Activated CD4-positive, alpha-beta T cell treated with anti-CD3 and anti-CD28 coated beads for 36 hours (primary cell): Measurements from ENCODE around the gene TAOK3. TPM values are rescaled to one million over a fixed set of nuclear protein-coding genes. Genes with fewer than 3 reads are reported as not detected.

ENCODE experiments used
- ATAC-seq: fragments of 200-7000 bp; cut with Tn5 transposase; one replicate; pipeline ENCODE4 v1.10.0; 2021; ENCODE audit warnings: mild to moderate bottlenecking, moderate library complexity
- CTCF ChIA-PET: fragments of 350-600 bp; sonication (Branson Sonifier 250); formaldehyde crosslinking; loops from one replicate; lab custom pipeline; 2021; ENCODE audit warnings: antibody characterized with exemption; lab: Charles Lee
- POLR2A ChIA-PET: fragments of 350-600 bp; sonication (Branson Sonifier 250); formaldehyde crosslinking; loops from one replicate; lab custom pipeline; 2021; ENCODE audit warnings: antibody characterized with exemption, inconsistent platforms; lab: Charles Lee
- DNase-seq: peaks from one replicate; pipeline ENCODE4 v3.0.0-alpha.2; 2020
- H3K27ac Mint-ChIP-seq: one replicate; pipeline ENCODE4 v1.8.0; 2021; ENCODE audit warnings: mixed read lengths
- H3K27me3 Mint-ChIP-seq: one replicate; pipeline ENCODE4 v1.8.0; 2021; ENCODE audit warnings: mixed read lengths
- H3K36me3 Mint-ChIP-seq: one replicate; pipeline ENCODE4 v1.8.0; 2021; ENCODE audit warnings: low read depth, mixed read lengths
- H3K4me1 Mint-ChIP-seq: one replicate; pipeline ENCODE4 v1.8.0; 2021; ENCODE audit warnings: mixed read lengths
- H3K4me3 Mint-ChIP-seq: one replicate; pipeline ENCODE4 v1.8.0; 2021; ENCODE audit warnings: mild to moderate bottlenecking, moderate library complexity, mixed read lengths
- H3K9me3 Mint-ChIP-seq: one replicate; pipeline ENCODE4 v1.8.0; 2021; ENCODE audit warnings: low read depth, mixed read lengths
- intact Hi-C, 2 experiments: fragments of 100-400 bp; cut with DNase I in 1 of 2; cut with micrococcal nuclease in 1 of 2; formaldehyde crosslinking; loops; one replicate each; pipeline versions ENCODE4 v1.14.2 to v1.15.1; 2022 to 2024; cut with DNase I, micrococcal nuclease
- total RNA-seq, 2 experiments: library from RNA; stranded (reverse); gene quantifications; one replicate each; pipeline ENCODE4 v1.2.3, GENCODE V29; 2021

The TAOK3 gene
- total RNA-seq, 2 experiments from 2014 or later: 49.4 to 51.1 TPM

GRCh38 chr12:118120579-118121363, 251.9 kb downstream of the TAOK3 start:
- peaks cover 8% of the 10 kb centered on the region for H3K4me1 Mint-ChIP-seq
- ATAC-seq: peak; percentile 75
- intact Hi-C loops: loop anchor here (1.0 to 5.0 kb wide), 5 partner anchors 15 to 256 kb away; partner anchors contain the start of gene SUDS3 (in 2 of the 2)
- peak; percentile 82 for DNase-seq
- H3K27me3 Mint-ChIP-seq: no peaks in the 10 kb centered on the region
- no peaks in the 10 kb centered on the region for H3K9me3 Mint-ChIP-seq
- CTCF ChIA-PET: interaction anchor here (0.6 to 1.9 kb wide), 17 partner anchors 11 to 332 kb away, joined by 3 to 18 read pairs (median 4); partner anchors contain the start of genes PEBP1 and SUDS3
- H3K27ac Mint-ChIP-seq: peak overlapping the region; percentile 77
- POLR2A ChIA-PET: interaction anchor here (0.6 kb wide), 1 partner anchor 1894 kb away, joined by 3 read pairs; no protein-coding TSS in a partner anchor
- H3K4me3 Mint-ChIP-seq: no peak overlapping the region
- no peaks in the 10 kb centered on the region for H3K36me3 Mint-ChIP-seq

- Mint-ChIP-seq H3K9me3 (no peaks in the 10 kb centered on the region), H3K36me3 (no peaks in the 10 kb centered on the region)
Observed at GRCh38 chr12:118119449-118119879, 253.2 kb downstream of the TAOK3 start.

DNA sequence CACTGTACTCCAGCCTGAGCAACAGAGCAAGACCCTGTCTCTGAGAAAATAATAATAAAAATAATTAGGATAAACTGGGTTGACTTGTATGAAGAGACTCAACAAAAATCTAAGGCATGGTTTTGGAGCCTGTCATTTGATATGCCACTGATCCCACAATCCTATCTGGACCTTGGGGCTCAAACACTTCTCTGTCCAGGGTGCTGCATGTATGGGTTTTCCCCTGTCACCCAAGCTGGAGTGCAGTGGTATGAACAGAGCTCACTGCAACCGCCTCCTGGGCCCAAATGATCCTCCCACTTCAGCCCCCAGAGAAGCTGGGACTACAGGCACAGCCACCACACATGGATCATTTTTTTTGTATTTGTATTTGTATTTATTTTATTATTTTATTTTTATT, 263.6 kb downstream of the TAOK3 start:
- Mint-ChIP-seq H3K4me1 (peaks cover 3% of the 10 kb centered on the region), H3K4me3 (no peak overlapping the region)
- CTCF ChIA-PET: no interaction called here

More at GRCh38 chr12:118119449-118119879, 253.2 kb downstream of the TAOK3 start:
- no peak for ATAC-seq
- ChIA-PET POLR2A (no interaction called here), CTCF (interaction anchor here (0.9 to 1.2 kb wide), 2 partner anchors 65 to 110 kb away, joined by 3 read pairs; no protein-coding TSS in a partner anchor)
- no peak for DNase-seq
- H3K27ac Mint-ChIP-seq: no peak overlapping the region
- intact Hi-C loops: no loop called here
- H3K27me3 Mint-ChIP-seq: no peaks in the 10 kb centered on the region
- no peak overlapping the region for H3K4me3 Mint-ChIP-seq
- H3K4me1 Mint-ChIP-seq: peaks cover 8% of the 10 kb centered on the region

DNA sequence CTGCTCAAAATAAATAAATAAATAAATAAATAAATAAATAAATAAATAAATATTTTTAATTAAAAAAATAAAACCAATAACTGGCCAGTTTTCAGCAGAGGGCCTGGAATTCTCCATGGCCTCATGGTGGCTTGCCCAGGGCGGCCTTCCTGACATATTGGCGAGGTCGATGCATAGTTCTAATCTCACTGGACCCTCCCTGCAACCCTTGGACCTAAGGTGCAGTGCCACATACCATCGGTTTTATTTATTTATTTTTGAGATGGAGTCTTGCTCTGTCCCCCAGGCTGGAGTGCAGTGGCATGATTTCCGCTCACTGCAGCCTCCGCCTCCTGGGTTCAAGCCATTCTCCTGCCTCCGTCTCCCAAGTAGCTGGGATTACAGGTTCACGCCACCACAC, 265.0 kb downstream of the TAOK3 start:
- intact Hi-C loops: loop anchor here in 1 of 2 experiments (10.0 kb wide), 1 partner anchor 233 kb away; no protein-coding TSS in a partner anchor
- DNase-seq (no peak), ATAC-seq (no peak)
- Mint-ChIP-seq H3K9me3 (no peaks in the 10 kb centered on the region), H3K27ac (no peak overlapping the region), H3K4me1 (peaks cover 6% of the 10 kb centered on the region), H3K27me3 (peaks cover 8% of the 10 kb centered on the region), H3K4me3 (no peak overlapping the region), H3K36me3 (no peaks in the 10 kb centered on the region)
- CTCF ChIA-PET: interaction anchor here (0.8 kb wide), 1 partner anchor 235 kb away, joined by 4 read pairs; no protein-coding TSS in a partner anchor
- POLR2A ChIA-PET: no interaction called here

More for the DNA sequence above, 263.6 kb downstream of the TAOK3 start:
- peaks cover 3% of the 10 kb centered on the region for H3K27me3 Mint-ChIP-seq
- no peak for DNase-seq
- H3K36me3 Mint-ChIP-seq: no peaks in the 10 kb centered on the region
- POLR2A ChIA-PET: no interaction called here
- ATAC-seq: no peak
- intact Hi-C loops: loop anchor here in 1 of 2 experiments (10.0 kb wide), 1 partner anchor 234 kb away; no protein-coding TSS in a partner anchor
- no peaks in the 10 kb centered on the region for H3K9me3 Mint-ChIP-seq
- no peak overlapping the region for H3K27ac Mint-ChIP-seq

- peaks cover 6% of the 10 kb centered on the region for H3K4me1 Mint-ChIP-seq
- no peak overlapping the region for H3K27ac Mint-ChIP-seq
- peaks cover 13% of the 10 kb centered on the region for H3K27me3 Mint-ChIP-seq
- ChIA-PET POLR2A (no interaction called here), CTCF (no interaction called here)
- H3K9me3 Mint-ChIP-seq: no peaks in the 10 kb centered on the region
- intact Hi-C loops: loop anchor here in 1 of 2 experiments (10.0 kb wide), 1 partner anchor 232 kb away; no protein-coding TSS in a partner anchor
- DNase-seq: no peak
- no peaks in the 10 kb centered on the region for H3K36me3 Mint-ChIP-seq
- ATAC-seq: no peak
- no peak overlapping the region for H3K4me3 Mint-ChIP-seq
Observed at GRCh38 chr12:118107011-118107410, 265.7 kb downstream of the TAOK3 start.

DNA sequence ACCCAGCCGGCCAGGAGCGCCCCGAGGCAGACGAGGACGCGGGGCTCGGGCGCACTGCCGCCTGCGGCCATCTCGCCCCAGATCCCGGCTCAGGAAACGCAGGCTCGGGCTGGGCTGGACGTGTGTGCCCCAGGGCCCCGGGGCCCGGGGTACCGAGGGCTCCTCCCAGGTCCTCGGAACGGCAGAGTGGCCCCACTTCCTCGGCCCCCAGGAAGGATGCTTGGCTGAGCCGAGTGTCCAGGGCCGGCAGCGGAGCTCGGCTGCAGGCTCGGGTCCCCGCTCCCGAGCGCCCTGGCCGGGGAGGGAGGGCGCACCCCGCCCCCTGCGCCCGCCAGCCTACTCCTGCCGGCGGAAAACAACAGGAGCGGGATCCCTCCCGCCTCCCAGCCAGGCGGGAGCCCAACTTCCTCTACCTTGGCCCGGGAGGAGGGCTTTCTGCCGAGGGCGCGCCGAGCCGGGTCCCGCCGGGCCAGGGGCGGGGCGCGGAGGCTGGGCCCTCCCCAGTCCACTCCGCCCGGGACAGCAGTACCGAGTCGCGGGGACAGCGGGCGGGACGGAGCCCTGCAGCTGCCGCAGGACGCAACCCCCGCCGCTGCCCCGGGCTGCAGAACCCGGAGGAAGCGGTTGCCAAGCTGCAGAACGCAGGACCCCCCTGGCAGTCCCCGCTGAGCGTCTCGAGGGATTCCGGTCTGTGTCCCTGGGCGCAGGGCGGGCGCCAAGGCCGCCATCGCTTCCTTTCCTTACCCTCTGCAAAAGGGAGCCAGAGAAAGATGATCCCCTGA, 268.9 kb downstream of the TAOK3 start, which contains the start of gene VSIG10:
Gene VSIG10, minus strand, starts transcription at position 411 of the 782 bp plus-strand sequence. Its CDS starts 340 bp downstream, at position 71.
- ATAC-seq: peak; percentile 61
- peak; percentile 35 for DNase-seq
- Mint-ChIP-seq H3K27me3 (peaks cover 19% of the 10 kb centered on the region), H3K27ac (no peak within 1 kb of the TSS), H3K4me1 (peaks cover 6% of the 10 kb centered on the region), H3K4me3 (peak within 1 kb of the TSS; percentile 71), H3K9me3 (no peaks in the 10 kb centered on the region), H3K36me3 (no peaks in the 10 kb centered on the region)
- CTCF ChIA-PET: interaction anchor here (0.9 kb wide), 1 partner anchor 32 kb away, joined by 4 read pairs; the partner anchor contains the start of gene PEBP1
- intact Hi-C loops: loop anchor here in 1 of 2 experiments (10.0 kb wide), 1 partner anchor 229 kb away; no protein-coding TSS in a partner anchor
- POLR2A ChIA-PET: interaction anchor here (0.6 kb wide), 1 partner anchor 69 kb away, joined by 3 read pairs; no protein-coding TSS in a partner anchor

DNA sequence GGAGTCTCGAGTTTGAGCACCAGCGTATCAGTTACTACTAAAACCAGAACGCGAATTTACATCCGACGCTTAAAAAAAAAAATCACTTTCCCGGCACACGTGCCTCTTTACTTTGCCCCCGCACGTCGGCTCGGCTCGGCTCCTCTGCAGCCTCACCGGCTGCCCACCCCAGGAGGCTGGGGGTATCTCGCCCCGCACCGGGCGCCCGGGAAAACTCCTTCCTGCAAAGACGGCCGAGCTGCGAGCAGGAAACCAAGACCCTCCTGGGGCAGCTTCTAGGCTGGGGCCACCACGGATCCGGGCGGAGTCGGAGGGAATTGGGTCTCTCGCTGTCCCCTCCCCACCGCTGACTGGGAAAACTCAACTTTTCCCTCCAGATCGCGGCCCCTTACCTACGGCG, 269.5 kb downstream of the TAOK3 start:
- H3K9me3 Mint-ChIP-seq: no peaks in the 10 kb centered on the region
- intact Hi-C loops: loop anchor here in 1 of 2 experiments (10.0 kb wide), 1 partner anchor 228 kb away; no protein-coding TSS in a partner anchor
- ATAC-seq: peak; percentile 20
- H3K27ac Mint-ChIP-seq: no peak overlapping the region
- ChIA-PET POLR2A (no interaction called here), CTCF (no interaction called here)
- H3K4me1 Mint-ChIP-seq: peaks cover 6% of the 10 kb centered on the region
- peaks cover 19% of the 10 kb centered on the region for H3K27me3 Mint-ChIP-seq
- no peaks in the 10 kb centered on the region for H3K36me3 Mint-ChIP-seq
- H3K4me3 Mint-ChIP-seq: peak overlapping the region; percentile 71
- DNase-seq: peak; percentile 29

GRCh38 chr12:118102609-118103008, 270.1 kb downstream of the TAOK3 start:
- ATAC-seq (no peak), DNase-seq (no peak)
- Mint-ChIP-seq H3K27ac (no peak overlapping the region), H3K9me3 (no peaks in the 10 kb centered on the region), H3K36me3 (no peaks in the 10 kb centered on the region), H3K27me3 (peaks cover 19% of the 10 kb centered on the region), H3K4me1 (peaks cover 6% of the 10 kb centered on the region), H3K4me3 (peak overlapping the region; percentile 71)
- ChIA-PET CTCF (interaction anchor here (0.6 to 1.0 kb wide), 3 partner anchors 25 to 1401 kb away, joined by 3 to 4 read pairs (median 3); partner anchors contain the start of gene PEBP1), POLR2A (no interaction called here)
- intact Hi-C loops: loop anchor here in 1 of 2 experiments (10.0 kb wide), 1 partner anchor 228 kb away; no protein-coding TSS in a partner anchor

DNA sequence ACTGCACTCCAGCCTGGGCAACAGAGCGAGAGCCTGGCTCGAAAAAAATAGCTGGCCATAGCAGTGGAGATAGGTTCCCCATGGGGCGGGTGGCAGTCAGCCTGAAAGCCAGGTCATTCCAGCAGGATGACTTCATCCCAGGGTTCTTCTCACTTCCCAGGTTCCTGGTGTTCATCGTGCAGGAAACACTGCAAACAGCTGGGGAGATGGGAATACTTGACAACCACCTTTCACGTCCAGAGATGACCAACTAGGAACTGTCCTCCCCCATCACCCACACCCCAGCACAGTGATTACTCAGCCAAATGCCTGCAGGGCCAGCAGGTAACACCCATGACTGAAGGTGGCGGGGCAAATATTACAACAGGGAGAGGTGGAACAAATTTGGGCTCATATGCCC, 270.6 kb downstream of the TAOK3 start:
- DNase-seq: no peak
- Mint-ChIP-seq H3K4me1 (peaks cover 6% of the 10 kb centered on the region), H3K27me3 (peaks cover 19% of the 10 kb centered on the region), H3K4me3 (no peak overlapping the region), H3K27ac (no peak overlapping the region), H3K36me3 (no peaks in the 10 kb centered on the region), H3K9me3 (no peaks in the 10 kb centered on the region)
- CTCF ChIA-PET: interaction anchor here (0.6 to 1.0 kb wide), 4 partner anchors 17 to 1401 kb away, joined by 3 to 4 read pairs (median 4); partner anchors contain the start of gene PEBP1
- ATAC-seq: no peak
- POLR2A ChIA-PET: no interaction called here
- intact Hi-C loops: loop anchor here in 1 of 2 experiments (10.0 kb wide), 1 partner anchor 227 kb away; no protein-coding TSS in a partner anchor

- ChIA-PET POLR2A (no interaction called here), CTCF (interaction anchor here (0.9 kb wide), 1 partner anchor 16 kb away, joined by 4 read pairs; no protein-coding TSS in a partner anchor)
- H3K4me3 Mint-ChIP-seq: no peak overlapping the region
- peaks cover 19% of the 10 kb centered on the region for H3K27me3 Mint-ChIP-seq
- H3K9me3 Mint-ChIP-seq: no peaks in the 10 kb centered on the region
- intact Hi-C loops: loop anchor here in 1 of 2 experiments (10.0 kb wide), 1 partner anchor 226 kb away; no protein-coding TSS in a partner anchor
- H3K36me3 Mint-ChIP-seq: no peaks in the 10 kb centered on the region
- no peak overlapping the region for H3K27ac Mint-ChIP-seq
- H3K4me1 Mint-ChIP-seq: peaks cover 6% of the 10 kb centered on the region
- no peak for ATAC-seq
- DNase-seq: no peak
Observed at GRCh38 chr12:118101051-118101450, 271.7 kb downstream of the TAOK3 start.
